ENCODE data around the gene BTBD19. TPM values are rescaled to one million over a fixed set of nuclear protein-coding genes. Genes with fewer than 3 reads are reported as not detected.
"Not testable (repeated sequence)": the region's sequence is repeated elsewhere in the genome, so short reads cannot be mapped to it uniquely, and the experiment has no call there.

The BTBD19 gene
- total and polyA plus RNA-seq, 4 donors = 5.1 to 41.1 (median 36.9) TPM

- no peaks in the 10 kb centered on the region for H3K9me3 ChIP-seq (ENCODE audit: control insufficient read depth, low read length)
- no peaks in the 10 kb centered on the region for H3K36me3 ChIP-seq (ENCODE audit: control insufficient read depth in 1 of 2, insufficient read depth in 2 of 2, low read length in 1 of 2)
- H3K4me3 ChIP-seq (ENCODE audit: low read length in 2 of 2) = no peak overlapping the region
- peak; percentile 45 to 69 for DNase-seq
- H3K27ac ChIP-seq (ENCODE audit: low read depth in 1 of 2, low read length in 2 of 2) = peak overlapping the region in 1 of 2 donors; percentile 1
- H3K27me3 ChIP-seq (ENCODE audit: control insufficient read depth in 1 of 2, insufficient read depth in 2 of 2, low read length in 1 of 2) = no peaks in the 10 kb centered on the region
- intact Hi-C loops (cut with DNase I) = no loop called here
- ATAC-seq (ENCODE audit: low FRiP score) = no peak
- WGBS, 2 donors = 87 to 91% methylated on average over 9 of the region's 9 CpGs
- H3K4me1 ChIP-seq (ENCODE audit: control insufficient read depth in 1 of 2, insufficient read depth in 2 of 2, low read length in 2 of 2) = no peaks in the 10 kb centered on the region
Measured at GRCh38 chr1:44821240-44821715, 13.0 kb downstream of the BTBD19 start.

DNA sequence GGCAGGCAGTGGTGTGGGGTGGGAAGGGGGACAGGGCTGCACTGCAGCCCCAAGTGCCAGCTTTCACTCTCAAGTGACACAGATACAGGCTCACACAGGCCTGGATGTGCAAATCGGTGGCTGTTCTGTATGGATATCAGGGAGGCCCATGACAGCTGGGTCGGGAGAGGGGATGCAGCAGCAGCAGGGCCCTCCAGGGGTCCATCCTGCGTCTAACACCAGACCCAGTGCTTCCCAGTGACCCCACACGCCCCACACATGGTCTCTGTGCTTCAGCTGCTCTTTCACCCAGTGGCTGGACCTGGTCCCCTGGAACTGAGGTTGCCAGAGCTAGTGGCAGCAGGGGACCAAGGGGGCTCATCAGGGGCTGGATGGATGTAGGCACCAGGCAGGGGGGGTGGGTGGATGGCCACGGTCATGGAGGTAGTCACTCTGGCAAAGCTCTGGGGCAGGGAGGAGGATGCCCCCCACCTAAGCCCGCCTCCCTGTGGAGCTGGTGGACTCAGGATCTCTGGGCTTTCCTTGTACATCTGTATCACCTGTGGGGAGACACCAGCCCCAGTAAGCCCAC, 13.9 kb downstream of the BTBD19 start:
- intact Hi-C loops (cut with DNase I) = no loop called here
- Histone ChIP-seq H3K27ac (ENCODE audit: low read depth in 1 of 2, low read length in 2 of 2) (no peak overlapping the region), H3K9me3 (ENCODE audit: control insufficient read depth, low read length) (no peaks in the 10 kb centered on the region), H3K4me3 (ENCODE audit: low read length in 2 of 2) (no peak overlapping the region), H3K4me1 (ENCODE audit: control insufficient read depth in 1 of 2, insufficient read depth in 2 of 2, low read length in 2 of 2) (no peaks in the 10 kb centered on the region), H3K36me3 (ENCODE audit: control insufficient read depth in 1 of 2, insufficient read depth in 2 of 2, low read length in 1 of 2) (no peaks in the 10 kb centered on the region), H3K27me3 (ENCODE audit: control insufficient read depth in 1 of 2, insufficient read depth in 2 of 2, low read length in 1 of 2) (no peaks in the 10 kb centered on the region)
- ATAC-seq (ENCODE audit: low FRiP score) (no peak), DNase-seq (peak; percentile 46 to 73)
- WGBS, 2 donors = 87 to 95% methylated on average over 6 of the region's 6 CpGs

GRCh38 chr1:44822981-44823451, 14.7 kb downstream of the BTBD19 start:
- DNase-seq (peak in 1 of 2 donors; percentile 72), ATAC-seq (ENCODE audit: low FRiP score) (no peak)
- H3K27me3 ChIP-seq (ENCODE audit: control insufficient read depth in 1 of 2, insufficient read depth in 2 of 2, low read length in 1 of 2) = no peaks in the 10 kb centered on the region
- intact Hi-C loops (cut with DNase I) = no loop called here
- no peak overlapping the region for H3K4me3 ChIP-seq (ENCODE audit: low read length in 2 of 2)
- no peak overlapping the region for H3K27ac ChIP-seq (ENCODE audit: low read depth in 1 of 2, low read length in 2 of 2)
- H3K9me3 ChIP-seq (ENCODE audit: control insufficient read depth, low read length) = no peaks in the 10 kb centered on the region
- WGBS, 2 donors = 88 to 94% methylated on average over 14 to 15 of the region's 15 CpGs
- H3K36me3 ChIP-seq (ENCODE audit: control insufficient read depth in 1 of 2, insufficient read depth in 2 of 2, low read length in 1 of 2) = no peaks in the 10 kb centered on the region
- H3K4me1 ChIP-seq (ENCODE audit: control insufficient read depth in 1 of 2, insufficient read depth in 2 of 2, low read length in 2 of 2) = no peaks in the 10 kb centered on the region

GRCh38 chr1:44824392-44824791, 16.1 kb downstream of the BTBD19 start:
- H3K27ac ChIP-seq (ENCODE audit: low read depth in 1 of 2, low read length in 2 of 2); H3K4me1 ChIP-seq (ENCODE audit: control insufficient read depth in 1 of 2, insufficient read depth in 2 of 2, low read length in 2 of 2); intact Hi-C loops (cut with DNase I); H3K4me3 ChIP-seq (ENCODE audit: low read length in 2 of 2); H3K9me3 ChIP-seq (ENCODE audit: control insufficient read depth, low read length); H3K36me3 ChIP-seq (ENCODE audit: control insufficient read depth in 1 of 2, insufficient read depth in 2 of 2, low read length in 1 of 2); H3K27me3 ChIP-seq (ENCODE audit: control insufficient read depth in 1 of 2, insufficient read depth in 2 of 2, low read length in 1 of 2); ATAC-seq (ENCODE audit: low FRiP score): not testable (repeated sequence)
- 95% methylated on average over 6 of the region's 6 CpGs for WGBS, 2 donors
- peak in 1 of 2 donors; percentile 55 for DNase-seq

GRCh38 chr1:44826375-44827196, 18.3 kb downstream of the BTBD19 start:
- ATAC-seq (ENCODE audit: low FRiP score) (peak; percentile 83), DNase-seq (peak; percentile 86 to 92)
- Histone ChIP-seq H3K4me1 (ENCODE audit: control insufficient read depth in 1 of 2, insufficient read depth in 2 of 2, low read length in 2 of 2) (no peaks in the 10 kb centered on the region), H3K4me3 (ENCODE audit: low read length in 2 of 2) (no peak overlapping the region), H3K27me3 (ENCODE audit: control insufficient read depth in 1 of 2, insufficient read depth in 2 of 2, low read length in 1 of 2) (no peaks in the 10 kb centered on the region), H3K36me3 (ENCODE audit: control insufficient read depth in 1 of 2, insufficient read depth in 2 of 2, low read length in 1 of 2) (no peaks in the 10 kb centered on the region), H3K27ac (ENCODE audit: low read depth in 1 of 2, low read length in 2 of 2) (no peak overlapping the region), H3K9me3 (ENCODE audit: control insufficient read depth, low read length) (no peaks in the 10 kb centered on the region)
- intact Hi-C loops (cut with DNase I) = no loop called here
- WGBS, 2 donors = 76 to 85% methylated on average over 24 of the region's 24 CpGs

- Histone ChIP-seq H3K27me3 (ENCODE audit: control insufficient read depth in 1 of 2, insufficient read depth in 2 of 2, low read length in 1 of 2) (no peaks in the 10 kb centered on the region), H3K27ac (ENCODE audit: low read depth in 1 of 2, low read length in 2 of 2) (no peak overlapping the region), H3K36me3 (ENCODE audit: control insufficient read depth in 1 of 2, insufficient read depth in 2 of 2, low read length in 1 of 2) (no peaks in the 10 kb centered on the region), H3K9me3 (ENCODE audit: control insufficient read depth, low read length) (no peaks in the 10 kb centered on the region), H3K4me1 (ENCODE audit: control insufficient read depth in 1 of 2, insufficient read depth in 2 of 2, low read length in 2 of 2) (no peaks in the 10 kb centered on the region), H3K4me3 (ENCODE audit: low read length in 2 of 2) (no peak overlapping the region)
- DNase-seq (peak in 1 of 2 donors; percentile 73), ATAC-seq (ENCODE audit: low FRiP score) (no peak)
- WGBS, 2 donors = 88 to 91% methylated on average over 28 of the region's 28 CpGs
- intact Hi-C loops (cut with DNase I) = no loop called here
Measured at GRCh38 chr1:44827197-44828002, 19.1 kb downstream of the BTBD19 start.

DNA sequence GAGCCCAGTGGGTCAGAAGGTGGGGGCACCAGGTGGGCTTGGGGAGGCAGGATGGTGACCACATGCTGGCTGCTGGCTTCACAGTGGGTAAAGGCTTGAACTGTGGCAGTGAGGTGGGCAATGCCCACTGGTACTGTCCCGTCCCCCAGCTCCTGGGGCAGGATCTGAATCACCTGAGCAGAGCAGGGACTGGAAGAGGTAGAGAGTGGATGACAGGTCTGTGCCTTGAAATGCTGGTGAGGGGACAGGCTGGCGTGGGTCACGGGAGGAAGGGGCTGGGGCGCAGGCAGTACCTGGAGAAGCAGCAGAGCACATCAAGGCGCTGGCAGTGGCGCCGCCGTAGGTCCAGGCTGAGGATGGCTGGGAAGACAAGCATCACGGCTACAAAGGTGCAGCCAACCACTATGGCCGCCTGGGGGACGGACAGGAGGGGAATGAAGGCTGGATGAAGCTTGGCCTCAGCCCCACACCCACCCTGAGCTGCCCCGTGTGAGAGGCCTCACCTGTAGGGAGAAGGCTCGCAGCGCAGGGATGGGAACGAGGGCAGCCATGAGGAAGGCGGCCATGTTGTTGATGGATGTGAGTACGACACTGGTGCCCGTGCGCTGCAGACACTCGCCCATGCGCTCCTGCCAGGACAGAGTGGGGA, 19.8 kb downstream of the BTBD19 start:
- no peaks in the 10 kb centered on the region for H3K4me1 ChIP-seq (ENCODE audit: control insufficient read depth in 1 of 2, insufficient read depth in 2 of 2, low read length in 2 of 2)

GRCh38 chr1:44828841-44829440, 20.6 kb downstream of the BTBD19 start:
- peak in 1 of 2 donors; percentile 68 for DNase-seq
- intact Hi-C loops (cut with DNase I) = no loop called here
- no peaks in the 10 kb centered on the region for H3K36me3 ChIP-seq (ENCODE audit: control insufficient read depth in 1 of 2, insufficient read depth in 2 of 2, low read length in 1 of 2)

More for the DNA sequence above, 19.8 kb downstream of the BTBD19 start:
- Histone ChIP-seq H3K36me3 (ENCODE audit: control insufficient read depth in 1 of 2, insufficient read depth in 2 of 2, low read length in 1 of 2) (no peaks in the 10 kb centered on the region), H3K27me3 (ENCODE audit: control insufficient read depth in 1 of 2, insufficient read depth in 2 of 2, low read length in 1 of 2) (no peaks in the 10 kb centered on the region), H3K9me3 (ENCODE audit: control insufficient read depth, low read length) (no peaks in the 10 kb centered on the region), H3K4me3 (ENCODE audit: low read length in 2 of 2) (no peak overlapping the region), H3K27ac (ENCODE audit: low read depth in 1 of 2, low read length in 2 of 2) (no peak overlapping the region)
- intact Hi-C loops (cut with DNase I) = no loop called here
- no peak for ATAC-seq (ENCODE audit: low FRiP score)
- DNase-seq = peak in 1 of 2 donors; percentile 75
- 93 to 94% methylated on average over 21 of the region's 21 CpGs for WGBS, 2 donors

More at GRCh38 chr1:44828841-44829440, 20.6 kb downstream of the BTBD19 start:
- WGBS, 2 donors = 95% methylated on average over 15 of the region's 15 CpGs
- no peak for ATAC-seq (ENCODE audit: low FRiP score)
- H3K9me3 ChIP-seq (ENCODE audit: control insufficient read depth, low read length) = no peaks in the 10 kb centered on the region
- no peaks in the 10 kb centered on the region for H3K27me3 ChIP-seq (ENCODE audit: control insufficient read depth in 1 of 2, insufficient read depth in 2 of 2, low read length in 1 of 2)
- no peaks in the 10 kb centered on the region for H3K4me1 ChIP-seq (ENCODE audit: control insufficient read depth in 1 of 2, insufficient read depth in 2 of 2, low read length in 2 of 2)
- no peak overlapping the region for H3K4me3 ChIP-seq (ENCODE audit: low read length in 2 of 2)
- H3K27ac ChIP-seq (ENCODE audit: low read depth in 1 of 2, low read length in 2 of 2) = no peak overlapping the region

Measured in aorta (tissue), 5 donors.